ENCODE data around the gene LPO.

- TF ChIP-seq CTCF (IDR thresholded peaks at IDR 0.05; ENCODE audit: low read length), result 0 out of 2 replicates have a peak, but pooled peaks have one; percentile 3
- TF ChIP-seq EZH2phosphoT487 (IDR thresholded peaks at IDR 0.05; ENCODE audit: low read length), result no peak
- TF ChIP-seq EZH2 (optimal IDR thresholded peaks at IDR 0.05; ENCODE audit: low read depth, low read length), result no peak
These were observed 22.7 kb upstream of the LPO start for GRCh38 chr17:58215685-58216084.

All from MM.1S (cell line).